HTERT RPE-1 (cell line): ENCODE data around the gene OR2AJ1.

Experiments
- in situ Hi-C: fragments of 300-500 bp; cut with MboI; formaldehyde crosslinking; loops from 4 replicates; pipeline ENCODE4 v1.14.3; 2020; ENCODE audit warnings: low sequenced_read_pairs

The OR2AJ1 gene

GRCh38 chr1:247961791-247962190 is 37.1 kb downstream of the OR2AJ1 start:
- in situ Hi-C loops: no loop called here

GRCh38 chr1:247962911-247963588 is 38.4 kb downstream of the OR2AJ1 start:
- in situ Hi-C loops: no loop called here

GRCh38 chr1:247964933-247965332 is 40.2 kb downstream of the OR2AJ1 start, which contains the start of gene OR2AK2:
OR2AK2 (plus strand) TSS chr1:247965233; CDS start chr1:247965377, 144 bp downstream.
- in situ Hi-C loops: no loop called here

- in situ Hi-C loops: no loop called here
These were observed 42.0 kb downstream of the OR2AJ1 start for GRCh38 chr1:247966532-247967204.
